HS-27A (cell line): ENCODE data around the gene TUG1.

ENCODE experiments used
- DNase-seq: peaks from one replicate; pipeline ENCODE4 v3.0.0-alpha.2; 2012; ENCODE audit warnings: low read depth, missing footprints

Gene TUG1

DNA sequence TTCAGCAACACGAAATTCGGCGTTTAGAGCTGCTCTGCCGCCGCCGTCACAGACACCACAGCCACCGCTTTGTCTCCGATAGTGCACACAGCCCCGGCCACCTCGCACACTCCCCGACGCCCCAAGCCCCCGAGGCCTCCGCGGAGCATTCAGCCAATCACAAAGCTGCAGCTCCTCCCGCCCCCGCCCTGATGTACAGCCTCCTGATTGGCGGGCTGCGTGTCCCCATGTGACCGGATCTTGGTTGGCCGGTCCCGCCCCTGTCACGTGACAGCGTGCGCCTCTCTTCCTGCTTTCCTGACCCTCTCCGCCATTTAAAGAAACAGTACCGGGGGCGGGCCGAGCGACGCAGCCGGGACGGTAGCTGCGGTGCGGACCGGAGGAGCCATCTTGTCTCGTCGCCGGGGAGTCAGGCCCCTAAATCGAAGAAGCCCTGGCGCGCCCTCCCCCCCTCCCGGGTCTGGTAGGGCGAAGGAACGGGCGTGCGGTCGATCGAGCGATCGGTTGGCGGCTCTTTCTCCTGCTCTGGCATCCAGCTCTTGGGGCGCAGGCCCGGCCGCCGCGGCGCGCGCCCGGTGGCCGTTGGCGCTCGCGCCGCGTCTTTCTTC is at the start of gene TUG1:
TUG1 (plus strand) TSS at position 342 of the 608 bp plus-strand sequence.
- DNase-seq: peak; percentile 88

DNA sequence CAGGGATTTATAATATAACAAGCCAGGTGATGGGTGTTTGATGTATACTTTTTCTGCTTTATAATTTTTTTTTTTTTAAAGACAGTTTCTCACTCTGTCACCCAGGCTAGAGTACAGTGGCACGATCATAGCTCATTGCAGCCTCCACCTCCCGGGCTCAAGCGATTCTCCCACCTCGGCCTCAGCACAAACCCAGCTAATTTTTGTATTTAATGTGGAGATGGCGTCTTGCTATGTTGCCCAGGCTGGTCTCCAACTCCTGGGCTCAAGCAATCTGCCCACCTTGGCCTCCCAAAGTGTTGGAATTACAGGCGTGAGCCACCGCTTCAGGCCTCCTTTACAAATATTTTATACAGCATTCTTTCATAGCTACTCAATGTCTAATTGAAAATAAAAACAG is 49.1 kb upstream of the TUG1 start:
- no peak for DNase-seq

DNA sequence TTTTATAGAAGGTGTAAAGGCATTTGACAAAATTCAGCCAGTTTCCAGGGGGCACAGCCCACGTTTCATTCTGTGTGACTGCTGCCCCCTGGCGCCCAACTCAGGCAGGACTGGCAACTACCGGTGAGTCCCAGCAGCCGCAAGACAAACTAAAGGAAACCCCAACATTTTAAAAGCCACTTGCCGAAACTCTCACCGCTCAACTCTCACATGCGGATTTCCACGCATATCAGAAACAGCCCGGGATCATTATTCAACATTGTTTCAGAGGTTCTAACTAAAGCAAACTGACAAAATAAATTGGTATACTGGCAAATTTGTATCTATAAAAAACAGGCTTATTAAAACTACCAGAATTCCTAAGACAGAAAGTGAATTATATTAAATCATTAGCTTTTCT is 48.7 kb upstream of the TUG1 start:
- peak; percentile 4 for DNase-seq

DNA sequence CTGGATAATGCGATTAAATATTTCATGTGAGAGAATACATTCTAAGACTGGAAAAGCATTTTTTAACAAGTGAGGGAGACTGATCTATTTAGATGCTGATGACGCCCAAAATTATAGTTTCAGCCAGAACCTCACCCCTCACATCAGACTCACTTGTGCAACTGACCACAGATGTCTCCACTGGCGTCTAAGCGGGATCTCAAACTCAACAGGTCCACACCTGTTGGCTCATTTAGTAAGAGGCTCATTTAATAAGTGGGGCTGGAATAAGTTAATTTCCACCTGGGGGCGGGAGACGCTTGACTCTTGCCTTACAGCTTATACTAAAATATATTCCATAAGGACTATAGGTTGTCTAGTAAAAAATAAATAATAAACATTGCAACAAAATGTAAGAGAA is 48.0 kb upstream of the TUG1 start:
- no peak for DNase-seq

DNA sequence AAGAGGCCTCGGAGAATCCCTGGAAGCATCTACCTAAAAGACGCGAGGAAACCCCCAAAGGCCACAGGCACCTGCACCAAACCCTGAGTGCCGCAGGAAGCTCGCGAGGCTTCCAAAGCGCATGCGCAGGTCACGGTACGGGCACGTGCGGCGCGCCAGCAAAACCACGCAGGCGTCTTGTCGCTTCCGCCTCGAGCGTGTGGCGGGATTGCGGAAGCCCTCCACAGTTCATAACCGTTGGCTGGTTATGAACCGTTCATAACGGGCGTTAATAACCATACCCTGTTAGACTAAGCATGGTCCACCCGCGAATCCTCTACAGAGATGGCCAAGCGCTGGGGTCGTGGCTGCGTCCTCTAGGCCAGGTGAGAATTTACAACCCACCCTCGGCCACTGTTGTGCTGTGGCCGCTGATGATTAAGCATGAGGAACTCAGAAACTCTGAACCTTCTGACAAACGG is 46.9 kb upstream of the TUG1 start:
- no peak for DNase-seq

DNA sequence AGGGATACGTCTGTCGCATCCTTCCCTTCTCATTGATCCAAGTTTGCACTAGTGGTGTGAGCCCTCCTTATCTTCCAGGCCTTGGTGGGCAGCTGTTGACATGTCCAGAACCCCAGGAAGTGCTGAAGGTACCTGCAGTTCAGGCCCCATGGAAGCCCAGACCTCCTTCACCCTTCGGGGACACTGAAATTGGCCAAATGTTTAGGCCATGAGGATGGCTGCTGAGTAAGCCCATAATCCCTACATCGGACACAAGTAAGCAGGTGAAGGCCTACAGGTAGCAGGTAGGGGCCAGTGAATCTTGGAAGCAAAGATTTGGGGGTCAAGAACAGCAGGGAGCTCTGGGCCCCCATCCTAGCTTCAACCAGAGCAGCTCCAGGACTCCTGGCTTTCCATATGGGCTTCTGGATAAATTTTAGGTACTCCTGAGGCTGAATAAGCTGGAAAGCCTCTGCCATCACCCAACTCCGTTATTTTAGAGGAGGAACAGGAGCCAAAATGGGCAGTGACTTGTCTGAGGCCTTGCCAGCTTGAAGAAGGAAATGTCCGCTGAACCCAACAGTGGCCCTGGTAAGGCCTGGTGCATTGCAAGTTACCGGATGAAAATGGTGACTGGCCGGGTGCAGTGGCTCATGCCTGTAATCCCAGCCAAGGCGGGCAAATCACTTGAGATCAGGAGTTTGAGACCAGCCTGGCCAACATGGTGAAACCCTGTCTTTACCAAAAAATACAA is 45.7 kb upstream of the TUG1 start:
- DNase-seq: no peak

DNA sequence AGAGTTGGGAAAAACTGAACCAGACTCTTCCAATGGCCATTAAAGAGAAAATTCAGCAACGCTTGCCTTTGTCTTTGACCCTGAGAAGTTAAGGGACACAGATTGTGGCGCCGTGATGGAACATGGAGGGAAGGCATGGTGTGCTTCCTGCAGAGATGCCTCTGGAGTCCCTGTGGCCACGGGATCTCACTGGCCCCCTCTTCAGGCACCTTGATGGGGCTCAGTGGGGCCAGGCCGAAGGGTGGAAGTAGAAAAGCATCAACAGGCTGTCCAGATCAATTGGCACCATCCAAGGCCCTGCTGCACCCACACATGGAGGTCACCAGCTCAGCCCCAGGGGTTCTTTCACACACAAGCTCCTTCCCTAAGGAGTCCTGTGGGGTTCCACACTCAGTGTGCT is 43.4 kb upstream of the TUG1 start:
- DNase-seq: no peak

DNA sequence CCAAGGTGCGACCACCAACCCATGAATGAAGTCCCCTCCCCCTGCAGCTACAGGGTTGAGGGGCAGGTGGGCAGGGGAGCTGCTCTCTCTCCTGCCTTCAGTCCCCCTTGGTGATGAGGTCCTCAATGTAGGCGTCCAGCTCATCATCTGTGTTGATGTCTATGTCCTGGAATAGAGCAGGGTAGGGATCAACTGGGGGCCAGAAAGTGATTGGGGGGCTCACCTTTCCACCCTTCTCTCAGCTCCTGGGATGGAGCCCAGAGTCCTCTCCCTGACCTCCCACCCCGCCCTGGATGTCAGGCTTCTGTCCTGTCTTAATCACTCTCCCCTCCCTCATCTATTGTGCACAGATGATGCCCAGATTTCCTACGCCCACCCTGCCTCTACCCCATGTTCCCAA is 42.4 kb upstream of the TUG1 start:
- DNase-seq: no peak

DNA sequence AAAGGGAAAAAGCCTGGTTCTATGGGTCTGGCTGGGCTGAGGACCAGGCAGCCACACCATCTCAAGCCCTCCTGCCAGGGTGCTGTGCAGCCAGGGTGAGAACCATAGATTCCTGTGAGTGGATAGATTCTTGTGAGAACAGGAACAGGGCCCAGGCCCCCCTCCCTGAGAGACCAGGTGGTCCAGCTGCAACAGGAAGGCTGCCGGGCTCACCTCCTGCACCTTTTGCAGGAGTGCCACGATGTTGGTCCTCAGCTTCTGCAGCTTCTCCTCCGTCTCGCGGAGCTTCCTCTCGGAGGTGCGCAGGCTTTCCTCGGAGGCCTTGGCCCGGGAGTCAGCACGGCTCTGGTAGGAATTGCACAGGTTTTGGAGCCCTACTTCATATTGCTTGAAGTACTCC is 41.3 kb upstream of the TUG1 start:
- no peak for DNase-seq

DNA sequence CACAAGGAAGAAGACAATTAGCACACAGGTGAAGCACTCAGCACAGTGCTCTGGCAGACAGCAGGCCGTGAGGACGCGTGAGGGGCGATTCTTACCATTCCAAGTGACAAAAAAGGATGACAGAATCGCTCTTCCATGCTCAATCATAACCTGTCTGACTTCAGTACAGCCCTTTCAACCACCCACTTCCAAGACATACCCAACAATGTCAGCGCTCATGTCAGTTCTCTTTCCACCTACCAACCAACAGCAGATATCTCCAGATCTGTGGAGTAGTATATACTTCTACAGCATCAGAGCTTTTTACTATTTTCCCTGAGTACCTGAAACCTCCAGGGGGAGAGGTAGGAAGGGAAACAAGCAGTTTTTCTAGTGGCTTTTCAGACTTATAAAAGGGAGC is 40.7 kb upstream of the TUG1 start:
- DNase-seq: no peak

DNA sequence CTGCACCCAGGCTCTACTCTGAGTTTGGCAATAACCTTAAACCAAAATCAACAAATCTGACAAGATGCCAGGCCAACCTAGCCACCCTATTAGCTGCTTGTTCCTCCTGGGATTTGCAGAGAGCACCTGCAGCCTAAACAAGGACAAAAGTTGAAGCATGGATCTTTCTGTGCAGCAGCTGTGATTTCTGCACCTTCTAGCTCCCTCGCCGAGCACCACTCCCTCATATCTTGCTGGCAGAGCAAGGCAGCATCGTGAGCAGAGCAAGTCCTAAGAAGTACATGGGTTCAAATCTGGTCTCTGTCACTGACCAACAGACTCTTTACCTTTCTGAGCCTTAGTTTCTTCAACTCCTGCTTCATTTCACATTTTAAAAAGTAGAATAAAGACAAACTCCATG is 38.8 kb upstream of the TUG1 start:
- no peak for DNase-seq

DNA sequence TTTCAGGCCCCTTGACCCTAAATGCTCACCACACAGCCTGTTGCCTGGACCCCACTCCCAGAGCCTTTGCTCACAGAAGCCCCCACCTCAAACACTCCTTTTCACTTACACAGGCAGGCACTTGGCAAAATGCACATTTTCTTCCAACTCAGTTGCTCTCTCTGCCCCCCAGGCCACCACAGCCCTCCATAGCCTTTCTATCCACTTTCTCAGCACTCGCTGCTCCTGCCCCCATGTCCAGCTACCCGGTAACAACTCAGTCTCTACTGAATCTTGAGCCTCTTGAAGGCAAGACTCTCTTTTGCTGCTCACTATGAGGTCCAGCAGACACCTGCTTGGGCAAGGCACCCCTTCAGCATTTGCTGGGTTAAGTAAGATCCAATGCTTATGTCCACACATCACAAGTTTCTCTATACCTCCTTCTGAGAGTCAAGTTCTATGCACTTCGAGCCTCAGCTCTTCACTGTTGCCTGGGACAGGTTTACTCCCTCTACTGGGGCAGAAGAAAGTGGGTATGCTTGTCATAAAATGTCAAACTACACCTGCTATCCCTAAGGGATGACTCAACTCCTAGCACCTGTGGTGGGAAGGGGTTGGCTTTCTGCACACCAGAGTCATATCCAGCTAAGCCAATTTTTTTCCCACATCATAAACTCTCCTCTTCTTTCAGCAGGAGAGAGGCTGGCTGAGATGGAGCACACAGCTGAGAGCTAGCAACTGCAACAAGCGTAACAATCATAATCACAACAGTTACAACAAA is 37.3 kb upstream of the TUG1 start:
- no peak for DNase-seq

DNA sequence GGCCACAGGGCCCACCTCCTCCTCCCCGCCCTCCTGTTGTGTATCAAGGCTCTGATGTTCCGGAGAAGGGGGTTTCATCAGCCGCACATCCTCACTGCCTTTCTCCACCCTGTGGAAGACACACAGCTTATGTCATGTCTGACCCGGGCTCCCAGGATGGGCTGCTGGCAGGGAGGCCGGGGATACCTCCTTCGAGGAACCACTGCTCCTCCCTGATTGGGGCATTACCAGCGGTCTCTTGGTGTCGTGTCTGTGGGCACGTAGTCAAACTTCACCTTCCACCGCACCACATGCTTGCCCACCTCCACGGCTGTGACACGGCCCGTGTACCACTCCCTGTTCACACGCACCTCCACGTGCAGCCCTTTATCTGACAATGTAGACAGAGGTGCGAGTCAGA is 36.4 kb upstream of the TUG1 start:
- no peak for DNase-seq

DNA sequence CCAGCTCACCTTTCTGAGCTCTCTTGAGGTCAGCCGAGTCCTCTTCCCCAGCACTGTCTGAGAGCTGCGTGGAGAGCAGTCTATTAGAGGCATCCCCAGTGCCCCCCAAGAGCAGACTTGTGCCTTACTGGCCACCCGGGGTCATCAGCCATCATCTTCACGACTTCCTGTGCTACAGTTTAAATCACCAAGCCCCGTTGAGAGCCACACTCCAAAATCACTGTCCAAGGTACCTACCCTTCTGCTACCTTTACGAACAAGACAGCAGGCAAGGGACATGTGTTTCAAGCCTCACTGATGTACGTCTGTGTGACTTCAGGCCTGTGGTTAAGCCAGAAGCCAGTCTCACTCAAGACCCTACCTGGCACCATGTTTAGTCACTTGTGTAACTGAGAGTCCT is 35.6 kb upstream of the TUG1 start:
- DNase-seq: no peak

DNA sequence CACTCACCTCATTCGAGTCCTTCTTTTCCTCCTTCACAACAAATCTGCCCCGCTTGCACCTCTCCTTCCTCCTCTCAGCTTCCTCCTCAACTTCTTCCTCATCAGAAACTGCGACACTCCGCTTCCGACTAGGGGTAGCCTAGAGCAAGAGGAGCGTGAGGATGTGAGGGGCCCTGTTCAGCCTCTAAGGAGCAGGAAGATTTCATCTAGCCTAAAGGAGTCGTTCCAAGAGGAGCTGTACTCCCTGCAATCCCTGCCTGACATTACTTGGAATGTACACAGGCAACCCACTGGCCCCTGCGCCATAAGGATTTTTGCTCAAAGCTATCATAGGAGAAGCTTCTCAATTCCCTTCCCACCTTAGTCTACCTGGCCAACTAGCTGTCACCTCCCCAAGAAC is 35.0 kb upstream of the TUG1 start:
- DNase-seq: no peak

DNA sequence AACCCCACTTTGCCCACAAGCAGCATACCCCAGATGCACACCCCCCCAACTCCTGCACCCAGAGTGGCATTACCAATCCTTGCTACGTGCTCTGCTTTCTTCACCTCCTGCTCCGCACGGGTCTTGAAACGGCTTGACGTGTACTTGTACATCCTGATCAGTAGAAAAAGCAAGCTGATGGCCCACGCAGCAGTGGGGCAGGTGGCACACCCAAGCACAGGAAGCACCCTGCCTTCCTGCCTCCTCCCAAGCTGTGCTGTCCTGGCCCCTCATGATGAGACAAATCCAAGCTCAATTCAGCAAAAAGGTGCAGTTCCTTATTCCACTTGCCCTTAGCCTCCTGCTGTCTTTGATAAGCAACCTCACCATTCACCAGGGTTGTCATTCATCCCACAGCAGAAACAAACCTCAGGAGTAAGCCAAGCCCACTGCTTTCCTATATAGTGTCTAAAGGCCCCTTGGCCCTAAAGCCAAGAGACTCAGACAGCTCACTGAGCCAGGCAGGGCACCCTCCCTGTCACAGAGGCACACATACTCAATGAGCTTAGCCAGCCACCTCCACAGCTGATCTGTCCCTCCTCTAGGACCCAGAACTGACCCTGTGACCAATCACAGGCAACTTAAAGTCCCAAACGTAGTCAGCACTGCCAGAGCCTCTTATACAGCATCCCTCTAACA is 28.2 kb upstream of the TUG1 start:
- no peak for DNase-seq

DNA sequence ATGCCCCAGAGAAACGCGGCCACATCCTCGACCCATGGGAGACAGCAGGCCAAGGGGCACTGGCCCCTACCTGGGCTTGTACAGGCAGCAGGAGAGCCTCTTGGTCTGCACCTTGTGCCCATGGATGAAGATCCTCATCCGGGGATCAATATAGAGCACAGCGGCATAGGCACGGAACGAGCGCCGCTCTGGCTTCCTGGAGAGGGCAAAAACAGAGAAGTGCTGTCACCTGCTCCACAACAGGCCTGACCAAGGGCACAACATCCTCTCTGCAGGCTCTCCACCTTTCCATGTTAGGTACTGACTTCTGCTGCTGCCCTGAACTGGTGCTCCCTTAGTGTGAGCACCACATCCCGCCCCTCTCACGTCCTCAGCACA is 27.7 kb upstream of the TUG1 start:
- no peak for DNase-seq

DNA sequence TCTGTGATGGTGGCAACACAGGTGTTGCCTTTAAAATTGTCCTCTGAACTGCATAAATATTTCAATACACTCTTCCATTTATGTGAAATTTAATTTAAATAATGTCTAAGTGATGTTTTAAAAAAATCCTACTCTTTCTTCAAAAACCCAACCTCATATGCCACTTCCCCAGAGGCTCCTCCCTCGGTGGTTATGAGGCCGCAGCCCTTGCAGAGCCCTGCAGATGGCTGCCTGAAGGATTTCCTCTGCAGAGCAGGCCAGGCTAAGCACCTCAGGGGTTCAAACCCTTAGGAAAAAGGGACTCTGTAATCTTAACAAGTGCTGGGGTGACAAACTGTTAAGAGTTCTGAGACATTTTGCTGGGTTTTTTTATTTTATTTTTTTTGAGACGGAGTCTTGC is 25.7 kb upstream of the TUG1 start:
- DNase-seq: no peak

DNA sequence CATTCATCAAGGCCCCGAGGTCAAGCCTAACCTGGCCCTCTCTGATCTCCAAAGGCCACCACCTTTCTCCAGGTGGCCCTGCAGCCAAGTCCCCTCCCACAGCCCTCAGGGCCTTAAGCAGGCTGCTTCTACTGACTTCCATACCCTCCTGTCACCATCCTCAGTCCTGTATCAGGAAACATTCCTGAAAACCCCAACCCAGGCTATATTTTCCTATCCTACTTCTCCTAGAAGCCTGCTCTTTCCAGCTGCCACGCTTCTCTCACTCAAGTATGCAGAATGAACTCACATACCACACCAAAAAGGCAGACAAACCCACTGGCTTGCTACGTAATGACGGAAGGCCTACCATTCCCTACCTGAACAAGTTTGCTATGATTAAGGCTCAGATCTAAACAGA is 24.1 kb upstream of the TUG1 start:
- DNase-seq: no peak

DNA sequence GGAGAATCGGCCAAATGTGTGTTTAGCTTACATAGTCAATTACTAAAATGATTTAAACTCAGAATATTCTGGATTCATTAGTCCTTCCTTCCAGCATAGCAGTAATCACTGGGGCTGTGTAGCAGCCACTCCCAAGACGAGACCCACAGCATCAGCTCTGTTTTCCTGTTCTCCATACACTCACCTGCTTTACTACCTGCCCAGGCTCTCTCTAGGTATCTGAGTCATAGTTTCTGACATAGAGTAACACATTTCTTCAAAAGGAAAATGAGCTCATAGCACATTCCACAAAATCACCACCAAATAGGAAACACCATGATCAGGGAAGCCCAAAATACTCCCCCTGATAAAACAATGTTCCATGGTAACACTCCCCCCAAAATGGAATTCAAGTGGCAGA is 23.4 kb upstream of the TUG1 start:
- DNase-seq: no peak

DNA sequence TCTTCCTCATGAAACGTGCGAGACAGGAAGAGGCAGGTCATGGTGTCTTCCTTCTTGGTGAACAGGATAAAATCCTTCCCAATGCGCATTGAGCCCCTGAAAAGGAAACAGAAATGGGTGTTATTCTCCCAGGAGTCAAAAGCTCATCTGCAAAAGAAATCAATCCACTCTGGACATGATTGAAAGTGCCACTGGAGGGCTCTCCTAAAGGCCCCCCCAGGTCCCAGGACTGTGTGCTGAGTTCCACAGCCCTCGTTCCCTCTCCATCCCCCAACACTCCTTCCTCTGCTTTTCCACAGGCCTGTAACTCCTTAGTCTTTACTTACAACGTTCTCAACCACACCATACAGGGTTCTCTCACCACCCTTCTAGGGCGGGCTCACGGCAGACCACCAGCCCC is 22.7 kb upstream of the TUG1 start:
- no peak for DNase-seq

DNA sequence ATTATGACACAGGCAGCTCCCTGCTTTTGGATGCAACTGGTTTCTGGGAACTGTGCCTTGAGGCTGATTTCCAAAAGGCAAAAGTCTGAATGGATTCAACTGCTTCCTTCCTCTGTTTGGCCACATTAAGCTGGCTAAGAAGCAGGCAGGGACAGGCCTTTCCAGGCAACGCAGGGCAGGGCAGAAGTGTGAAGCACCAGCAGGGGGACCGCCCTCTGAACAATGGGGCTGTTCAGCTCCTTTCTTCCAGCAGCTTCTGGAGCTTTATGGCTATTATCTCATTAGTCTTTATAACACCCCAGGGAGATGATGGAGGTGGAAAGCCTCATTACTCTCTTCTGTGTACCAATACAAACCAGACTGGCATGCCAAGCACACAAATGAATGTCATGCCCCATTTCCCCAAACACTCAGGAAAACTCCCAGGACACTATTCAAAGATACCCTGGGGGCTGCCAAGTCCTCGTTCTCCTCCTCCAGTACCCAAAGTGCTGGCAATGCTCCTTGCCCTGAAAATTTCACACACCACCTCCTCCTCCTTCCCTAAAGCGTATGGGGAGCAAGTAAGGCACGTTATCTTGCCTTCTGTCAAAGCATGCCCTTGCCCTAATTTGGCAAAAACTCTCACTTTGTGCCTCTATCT is 21.8 kb upstream of the TUG1 start:
- no peak for DNase-seq
